ENCODE results near the gene USP19.

Gene USP19

GRCh38 chr3:49157289-49157688 is 36.7 kb upstream of the USP19 start:
- Histone ChIP-seq H3K9me3 (ENCODE audit: control insufficient read depth, insufficient read depth, low read length) (no peaks in the 10 kb centered on the region), H3K4me1 (ENCODE audit: insufficient read depth, low read length) (no peaks in the 10 kb centered on the region), H3K9ac (ENCODE audit: low read depth, low read length) (no peak overlapping the region), H3K36me3 (ENCODE audit: insufficient read depth, low read length) (no peaks in the 10 kb centered on the region)

DNA sequence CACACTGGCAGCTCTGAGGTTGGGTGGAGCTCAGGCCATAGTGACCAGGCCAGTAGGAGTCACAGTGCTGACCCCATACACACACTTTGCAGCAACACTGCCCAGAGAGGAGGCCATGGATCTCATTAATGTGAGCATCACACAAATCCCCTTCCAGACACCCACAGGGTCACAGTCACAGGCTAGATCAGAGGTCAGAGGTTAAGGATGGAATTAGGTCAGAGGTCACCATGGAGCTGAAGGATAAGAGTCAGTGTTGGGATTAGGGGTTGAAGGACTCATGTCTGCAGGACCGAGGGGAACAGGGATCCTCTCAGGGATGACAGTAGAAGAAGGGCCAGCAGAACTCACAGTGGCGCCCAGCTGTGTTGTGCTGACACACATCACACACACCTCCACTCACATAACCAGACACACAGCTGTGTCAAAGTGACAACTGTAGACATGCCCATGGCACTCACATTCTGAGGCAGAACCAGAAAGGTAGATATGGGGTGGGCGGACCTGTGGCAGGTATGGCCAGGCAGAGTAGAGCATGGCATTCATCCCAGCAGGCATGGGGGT is 32.8 kb upstream of the USP19 start:
- Histone ChIP-seq H3K9me3 (ENCODE audit: control insufficient read depth, insufficient read depth, low read length) (no peaks in the 10 kb centered on the region), H3K9ac (ENCODE audit: low read depth, low read length) (no peak overlapping the region), H3K4me1 (ENCODE audit: insufficient read depth, low read length) (no peaks in the 10 kb centered on the region), H3K36me3 (ENCODE audit: insufficient read depth, low read length) (no peaks in the 10 kb centered on the region)

DNA sequence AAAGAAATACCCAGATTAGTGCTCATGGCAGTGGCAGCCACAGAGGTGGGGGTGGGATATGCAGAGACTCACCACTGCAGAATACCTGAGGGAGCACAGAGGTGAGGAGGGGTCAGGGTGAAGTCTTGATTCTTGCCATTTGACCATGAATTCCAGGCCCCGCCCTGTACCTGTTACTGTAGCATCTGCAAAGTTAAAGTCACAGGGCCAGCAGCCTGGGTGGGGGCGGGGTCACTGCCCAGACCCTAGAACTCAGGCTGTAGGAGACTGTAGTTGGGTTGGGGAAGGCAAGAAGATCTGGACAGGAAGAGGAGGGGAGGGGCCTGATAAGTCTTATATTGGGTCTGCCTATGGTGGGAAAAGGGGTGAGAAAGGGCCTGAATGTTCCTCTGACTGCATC is 31.0 kb upstream of the USP19 start:
- H3K9ac ChIP-seq (ENCODE audit: low read depth, low read length): no peak overlapping the region
- H3K4me1 ChIP-seq (ENCODE audit: insufficient read depth, low read length): no peaks in the 10 kb centered on the region
- no peaks in the 10 kb centered on the region for H3K36me3 ChIP-seq (ENCODE audit: insufficient read depth, low read length)
- H3K9me3 ChIP-seq (ENCODE audit: control insufficient read depth, insufficient read depth, low read length): no peaks in the 10 kb centered on the region

- Histone ChIP-seq H3K9me3 (ENCODE audit: control insufficient read depth, insufficient read depth, low read length) (no peaks in the 10 kb centered on the region), H3K9ac (ENCODE audit: low read depth, low read length) (no peak overlapping the region), H3K4me1 (ENCODE audit: insufficient read depth, low read length) (no peaks in the 10 kb centered on the region), H3K36me3 (ENCODE audit: insufficient read depth, low read length) (no peaks in the 10 kb centered on the region)
These were observed 27.5 kb upstream of the USP19 start for GRCh38 chr3:49148159-49148558.

DNA sequence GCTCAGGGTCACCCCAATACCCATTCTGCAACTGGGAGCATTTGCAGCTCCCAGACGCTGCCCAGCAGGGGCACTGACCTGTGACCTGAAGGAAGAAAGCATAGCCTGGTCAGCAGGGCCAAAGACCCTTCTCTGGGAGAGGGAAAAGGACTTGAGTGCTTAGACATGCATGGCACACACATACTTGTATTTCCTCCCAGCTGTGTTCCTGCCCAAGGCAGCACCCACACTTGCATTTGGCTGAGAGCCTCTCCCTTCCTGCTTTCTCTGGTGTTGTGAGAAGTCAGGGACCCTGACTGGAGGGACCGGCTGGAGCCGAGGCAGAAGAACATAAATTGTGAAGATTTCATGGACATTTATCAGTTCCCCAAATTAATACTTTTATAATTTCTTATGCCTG is 19.5 kb upstream of the USP19 start:
- Histone ChIP-seq H3K4me1 (ENCODE audit: insufficient read depth, low read length) (no peaks in the 10 kb centered on the region), H3K36me3 (ENCODE audit: insufficient read depth, low read length) (no peaks in the 10 kb centered on the region), H3K9ac (ENCODE audit: low read depth, low read length) (no peak overlapping the region), H3K9me3 (ENCODE audit: control insufficient read depth, insufficient read depth, low read length) (no peaks in the 10 kb centered on the region; the same call in 1 of the 2 replicates)

DNA sequence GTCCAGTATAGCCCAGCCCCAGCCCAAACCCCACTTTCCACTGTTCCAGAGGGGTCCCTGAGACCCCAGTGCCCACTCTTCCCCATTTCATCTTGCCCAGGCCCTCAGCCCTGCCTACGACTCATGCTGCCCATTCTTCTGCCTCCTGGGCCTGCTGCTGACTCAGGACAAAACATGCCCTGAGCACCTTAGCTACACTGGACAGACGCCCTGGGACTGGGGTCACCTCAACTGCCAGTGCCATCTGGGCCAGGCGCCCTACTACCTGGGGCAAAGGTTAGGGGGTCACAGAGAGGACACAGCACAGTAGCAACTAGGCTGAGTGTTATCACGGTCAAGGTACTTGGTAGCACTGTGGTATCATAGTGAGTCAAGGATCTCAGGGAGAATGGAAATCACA is 14.9 kb upstream of the USP19 start:
- Histone ChIP-seq H3K4me1 (ENCODE audit: insufficient read depth, low read length) (peaks cover 4% of the 10 kb centered on the region), H3K9me3 (ENCODE audit: control insufficient read depth, insufficient read depth, low read length) (no peaks in the 10 kb centered on the region), H3K9ac (ENCODE audit: low read depth, low read length) (no peak overlapping the region), H3K36me3 (ENCODE audit: insufficient read depth, low read length) (no peaks in the 10 kb centered on the region)

DNA sequence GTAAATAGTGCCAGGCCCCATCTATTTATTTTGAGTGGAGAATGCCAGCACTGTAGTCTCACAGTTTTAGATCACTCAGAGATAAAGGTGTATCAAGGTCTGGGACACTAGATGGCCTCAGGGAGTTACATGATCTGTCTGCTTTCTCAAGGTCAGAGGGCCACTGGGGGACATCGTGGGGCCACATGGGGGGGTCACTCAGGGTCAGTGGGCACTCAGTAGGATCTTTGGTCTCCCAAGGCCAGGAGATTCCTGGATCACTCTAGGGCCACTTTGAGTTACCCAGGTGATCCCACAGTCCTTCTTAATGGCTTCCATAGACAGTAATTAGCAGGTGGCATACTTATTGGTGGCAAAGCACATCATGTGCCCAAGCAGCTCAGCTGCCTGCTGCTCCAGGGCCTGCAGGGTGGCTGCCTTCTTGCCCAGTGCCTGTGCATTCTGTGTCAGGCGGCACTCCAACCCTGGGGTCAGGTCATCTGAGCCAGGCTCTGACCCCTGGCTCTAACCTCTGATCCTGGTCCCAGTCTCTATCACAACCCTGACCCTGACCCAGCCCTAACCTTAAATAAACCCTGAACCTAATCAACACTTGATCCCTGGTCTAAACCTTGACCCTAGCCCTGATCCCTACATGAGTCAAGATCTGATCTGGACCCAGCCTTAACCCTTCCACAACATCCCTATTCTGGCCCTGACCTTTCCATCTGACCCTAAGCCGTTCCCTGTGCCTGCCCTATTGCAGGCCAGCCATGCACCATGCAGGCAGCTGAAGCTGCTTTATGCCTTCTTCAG is 14.0 kb upstream of the USP19 start:
- no peak overlapping the region for H3K9ac ChIP-seq (ENCODE audit: low read depth, low read length)
- peaks cover 4% of the 10 kb centered on the region for H3K4me1 ChIP-seq (ENCODE audit: insufficient read depth, low read length)
- no peaks in the 10 kb centered on the region for H3K9me3 ChIP-seq (ENCODE audit: control insufficient read depth, insufficient read depth, low read length)
- no peaks in the 10 kb centered on the region for H3K36me3 ChIP-seq (ENCODE audit: insufficient read depth, low read length)

GRCh38 chr3:49133226-49133951 is 12.8 kb upstream of the USP19 start:
- H3K4me1 ChIP-seq (ENCODE audit: insufficient read depth, low read length): peaks cover 4% of the 10 kb centered on the region
- no peaks in the 10 kb centered on the region for H3K36me3 ChIP-seq (ENCODE audit: insufficient read depth, low read length)
- H3K9ac ChIP-seq (ENCODE audit: low read depth, low read length): peak overlapping the region; percentile 91
- no peaks in the 10 kb centered on the region for H3K9me3 ChIP-seq (ENCODE audit: control insufficient read depth, insufficient read depth, low read length)

GRCh38 chr3:49132437-49133225 is 12.0 kb upstream of the USP19 start, which contains the start of gene LAMB2:
Gene LAMB2, minus strand, starts transcription at chr3:49133050. Its CDS starts 183 bp downstream, at chr3:49132867.
- Histone ChIP-seq H3K4me1 (ENCODE audit: insufficient read depth, low read length) (peaks cover 4% of the 10 kb centered on the region), H3K9ac (ENCODE audit: low read depth, low read length) (peak within 1 kb of the TSS; percentile 91), H3K9me3 (ENCODE audit: control insufficient read depth, insufficient read depth, low read length) (no peaks in the 10 kb centered on the region), H3K36me3 (ENCODE audit: insufficient read depth, low read length) (no peaks in the 10 kb centered on the region)

GRCh38 chr3:49132073-49132436 is 11.4 kb upstream of the USP19 start:
- H3K9me3 ChIP-seq (ENCODE audit: control insufficient read depth, insufficient read depth, low read length): no peaks in the 10 kb centered on the region
- peak overlapping the region; percentile 91 for H3K9ac ChIP-seq (ENCODE audit: low read depth, low read length)
- no peaks in the 10 kb centered on the region for H3K36me3 ChIP-seq (ENCODE audit: insufficient read depth, low read length)
- peaks cover 4% of the 10 kb centered on the region for H3K4me1 ChIP-seq (ENCODE audit: insufficient read depth, low read length)

DNA sequence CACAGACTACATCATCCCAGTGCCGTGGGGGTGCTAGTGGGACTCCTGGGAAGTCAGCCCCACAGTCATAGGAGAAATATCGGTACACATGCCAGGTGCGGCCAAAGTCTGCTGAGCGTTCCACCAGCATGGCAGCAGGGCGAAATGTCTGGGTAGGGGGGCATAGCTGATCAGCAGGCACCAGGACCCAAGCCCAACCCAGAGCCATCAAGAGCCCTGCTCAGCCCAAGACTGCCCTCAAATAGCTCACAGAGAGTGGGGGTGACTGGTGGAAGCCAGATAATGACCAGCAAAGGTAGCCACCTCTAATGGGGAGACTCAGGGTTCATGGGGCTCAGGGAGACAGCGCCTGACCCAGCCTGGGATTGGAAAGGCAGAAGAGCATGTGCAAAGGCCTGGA is 11.0 kb upstream of the USP19 start:
- no peaks in the 10 kb centered on the region for H3K9me3 ChIP-seq (ENCODE audit: control insufficient read depth, insufficient read depth, low read length)
- H3K36me3 ChIP-seq (ENCODE audit: insufficient read depth, low read length): no peaks in the 10 kb centered on the region
- no peak overlapping the region for H3K9ac ChIP-seq (ENCODE audit: low read depth, low read length)

DNA sequence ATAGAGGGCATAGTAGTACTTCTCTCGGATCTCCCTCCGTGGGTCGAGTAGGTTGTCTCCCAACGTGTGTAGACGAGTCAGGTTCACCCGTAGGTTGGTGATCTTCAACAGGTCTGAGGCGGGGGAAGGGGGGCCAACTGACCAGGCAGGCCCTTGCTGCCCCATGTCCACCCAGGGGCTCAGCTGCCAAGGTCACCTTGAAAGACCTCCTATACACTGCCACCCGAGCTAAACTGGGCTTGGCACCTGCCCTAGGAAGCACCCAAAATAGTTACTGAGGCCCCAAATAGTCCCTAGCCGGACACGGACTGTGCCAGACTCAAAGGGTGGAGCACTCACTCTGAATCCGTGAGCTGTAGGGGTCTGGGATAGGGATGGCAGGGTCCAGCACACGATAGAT is 10.4 kb upstream of the USP19 start:
- H3K9me3 ChIP-seq (ENCODE audit: control insufficient read depth, insufficient read depth, low read length): no peaks in the 10 kb centered on the region
- no peak overlapping the region for H3K9ac ChIP-seq (ENCODE audit: low read depth, low read length)
- no peaks in the 10 kb centered on the region for H3K36me3 ChIP-seq (ENCODE audit: insufficient read depth, low read length)

More for the DNA sequence above, 11.0 kb upstream of the USP19 start:
- H3K4me1 ChIP-seq (ENCODE audit: insufficient read depth, low read length): peaks cover 4% of the 10 kb centered on the region

DNA sequence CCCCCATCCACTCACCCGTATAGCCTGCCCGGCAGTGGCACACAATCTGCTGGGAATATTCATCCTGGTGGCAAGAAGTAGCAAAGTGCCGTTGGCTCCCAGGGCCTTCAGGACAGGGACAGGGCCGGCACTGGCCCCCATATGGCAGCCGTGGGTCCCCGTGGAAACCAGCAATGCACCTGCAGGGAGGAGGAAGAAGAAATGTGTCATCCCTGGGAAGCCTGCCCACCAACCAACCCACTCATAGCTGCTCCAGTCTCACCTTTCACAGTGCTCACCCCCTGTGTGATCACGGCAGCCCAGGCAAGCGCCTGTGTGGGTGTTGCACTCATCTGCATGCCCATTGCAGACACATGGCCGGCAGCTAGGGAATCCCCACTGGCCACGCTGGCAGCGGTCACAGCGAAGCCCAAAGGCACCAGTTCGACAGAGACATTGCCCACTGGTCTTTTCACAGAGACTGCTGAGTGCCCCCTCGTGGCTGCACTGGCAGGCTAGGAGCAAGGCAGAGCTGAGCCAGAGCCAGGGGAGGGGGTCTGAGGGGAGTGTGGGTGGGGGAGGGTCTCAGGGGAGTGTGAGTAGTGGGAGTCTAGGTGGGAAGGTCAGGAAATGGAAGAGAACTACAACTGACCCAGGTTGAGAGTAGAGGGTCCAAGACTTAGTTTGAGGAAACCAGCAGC is 4.5 kb upstream of the USP19 start:
- Histone ChIP-seq H3K9me3 (ENCODE audit: control insufficient read depth, insufficient read depth, low read length) (no peaks in the 10 kb centered on the region), H3K9ac (ENCODE audit: low read depth, low read length) (no peak overlapping the region), H3K4me1 (ENCODE audit: insufficient read depth, low read length) (no peaks in the 10 kb centered on the region), H3K36me3 (ENCODE audit: insufficient read depth, low read length) (no peaks in the 10 kb centered on the region)

More for the DNA sequence above, 10.4 kb upstream of the USP19 start:
- H3K4me1 ChIP-seq (ENCODE audit: insufficient read depth, low read length): peaks cover 4% of the 10 kb centered on the region

- H3K9me3 ChIP-seq (ENCODE audit: control insufficient read depth, insufficient read depth, low read length): no peaks in the 10 kb centered on the region
- H3K4me1 ChIP-seq (ENCODE audit: insufficient read depth, low read length): no peaks in the 10 kb centered on the region
- H3K9ac ChIP-seq (ENCODE audit: low read depth, low read length): no peak overlapping the region
- H3K36me3 ChIP-seq (ENCODE audit: insufficient read depth, low read length): 0 out of 2 replicates have a peak, but pooled peaks cover under 1% of the 10 kb centered on the region
These were observed 3.6 kb upstream of the USP19 start for GRCh38 chr3:49124203-49124602.

Measured in ES-I3 (cell line).